Renal cortical epithelial cell (primary cell): Measurements from ENCODE around the gene BLZF1. TPM values are rescaled to one million over a fixed set of nuclear protein-coding genes. Genes with fewer than 3 reads are reported as not detected.

Experiments used
- total RNA-seq: library from RNA; depleted of rRNA; stranded (reverse); fragments of >200 nt; gene quantifications from 2 replicates; pipeline ENCODE4 v1.2.3, GENCODE V29; 2014

Gene BLZF1
- total RNA-seq, 1 donor from 2014 or later, result 58.3 TPM

Other genes with a start within 250 kb of the BLZF1 start
- gene NME7, start 398 bp upstream of the BLZF1 start, total RNA-seq, result 41.7 and 70.7 TPM in 2 replicates
- 3.8 and 6.0 TPM in 2 replicates for gene CCDC181, start 59.3 kb downstream of the BLZF1 start, total RNA-seq
- 11.9 and 29.9 TPM in 2 replicates for gene SLC19A2, start 117.7 kb downstream of the BLZF1 start, total RNA-seq
- under 0.01 and 0.05 TPM in 2 replicates for gene F5, start 218.3 kb downstream of the BLZF1 start, total RNA-seq